HTERT RPE-1 (cell line): ENCODE measurements around the gene MIPOL1.
"Not testable (repeated sequence)": the region's sequence is repeated elsewhere in the genome, so short reads cannot be mapped to it uniquely, and the experiment has no call there.

Source experiments
- in situ Hi-C: fragments of 300-500 bp; cut with MboI; formaldehyde crosslinking; loops from 4 replicates; pipeline ENCODE4 v1.14.3; 2020; ENCODE audit warnings: low sequenced_read_pairs

MIPOL1 gene, protein sequence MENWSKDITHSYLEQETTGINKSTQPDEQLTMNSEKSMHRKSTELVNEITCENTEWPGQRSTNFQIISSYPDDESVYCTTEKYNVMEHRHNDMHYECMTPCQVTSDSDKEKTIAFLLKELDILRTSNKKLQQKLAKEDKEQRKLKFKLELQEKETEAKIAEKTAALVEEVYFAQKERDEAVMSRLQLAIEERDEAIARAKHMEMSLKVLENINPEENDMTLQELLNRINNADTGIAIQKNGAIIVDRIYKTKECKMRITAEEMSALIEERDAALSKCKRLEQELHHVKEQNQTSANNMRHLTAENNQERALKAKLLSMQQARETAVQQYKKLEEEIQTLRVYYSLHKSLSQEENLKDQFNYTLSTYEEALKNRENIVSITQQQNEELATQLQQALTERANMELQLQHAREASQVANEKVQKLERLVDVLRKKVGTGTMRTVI

DNA sequence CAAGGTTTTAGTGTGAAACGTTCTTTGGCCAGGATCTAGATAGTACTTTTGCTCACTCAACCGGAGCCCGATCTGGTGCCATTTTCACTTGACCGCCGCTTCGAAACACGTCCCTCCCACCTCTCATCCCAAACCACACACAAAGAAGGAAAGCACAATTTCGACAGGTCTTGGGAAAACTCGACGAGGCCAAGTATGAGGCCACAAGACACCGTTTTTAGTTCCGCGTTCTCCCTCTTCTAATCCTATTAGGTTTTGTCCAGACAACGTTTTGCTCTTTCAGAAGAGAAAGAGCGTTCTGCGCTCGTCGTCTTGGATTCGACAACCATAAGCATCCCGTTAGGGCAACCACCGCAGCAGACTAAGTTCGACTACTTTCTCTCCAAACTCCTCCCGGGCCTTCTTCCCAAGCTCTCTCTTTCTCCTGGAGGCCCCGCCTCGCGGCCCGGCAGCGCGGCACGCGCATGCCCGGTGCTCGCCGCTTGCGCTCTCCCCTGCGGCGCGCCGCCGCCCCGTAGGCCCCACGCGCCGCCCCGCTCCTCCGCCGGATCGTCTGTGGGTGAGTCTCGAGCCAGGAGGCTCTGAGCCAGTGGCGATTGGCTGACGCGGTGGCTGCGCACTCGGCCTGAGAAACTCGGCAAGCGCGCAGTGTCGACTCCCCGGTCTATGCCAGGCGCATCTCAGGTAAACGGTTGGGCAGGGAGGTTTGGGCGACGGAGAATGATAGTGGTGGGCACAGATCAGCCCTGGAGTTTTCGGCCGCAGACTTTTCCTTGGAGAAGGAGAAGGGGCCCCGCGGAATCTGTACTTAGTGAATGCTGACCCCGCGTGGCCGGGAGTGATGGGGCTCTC lies at the start of gene MIPOL1:
Gene MIPOL1, plus strand, starts transcription at position 517 of the 852 bp plus-strand sequence. CDS start 49,952 bp downstream, outside the sequence.
- in situ Hi-C loops: no loop called here

DNA sequence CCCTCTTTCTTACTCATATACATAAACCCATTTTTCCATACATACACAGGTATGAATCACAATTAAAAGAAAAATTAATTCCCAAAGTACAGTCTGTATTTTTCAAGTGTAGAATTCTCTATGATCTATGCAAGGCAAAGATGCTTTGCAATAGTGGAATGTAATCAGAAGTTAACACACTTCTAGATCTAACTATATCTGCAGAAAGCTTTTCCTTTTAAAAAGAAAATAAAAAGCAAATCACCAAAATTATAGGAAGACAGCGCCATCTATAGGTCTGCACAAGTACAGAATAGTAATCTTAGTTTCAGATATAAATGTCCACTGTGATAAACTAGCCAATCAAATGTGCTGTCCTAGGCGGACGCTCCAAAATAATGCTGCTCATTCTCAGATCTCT lies 47.3 kb upstream of the MIPOL1 start:
- in situ Hi-C loops: no loop called here

DNA sequence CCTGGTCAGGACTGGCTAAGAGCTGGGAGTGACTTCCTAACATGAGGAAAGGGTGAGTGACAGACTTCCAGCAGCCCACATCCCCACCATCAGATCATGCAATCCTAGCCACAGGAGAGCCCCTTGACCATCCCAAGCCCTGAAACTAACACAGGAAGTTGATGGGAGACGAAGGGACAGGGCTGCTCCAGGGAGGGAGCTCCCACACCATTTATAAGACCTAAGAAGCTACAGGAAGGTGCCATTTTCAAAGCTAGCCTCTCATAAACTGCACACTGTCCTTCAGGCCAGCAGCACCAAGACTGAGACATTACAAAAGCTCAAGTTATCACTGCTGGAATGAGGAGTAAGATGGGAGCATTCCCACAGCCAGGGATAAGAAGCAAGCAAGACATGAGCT lies 44.7 kb upstream of the MIPOL1 start:
- in situ Hi-C loops: no loop called here

GRCh38 chr14:37153483-37153882 lies 44.3 kb upstream of the MIPOL1 start:
- in situ Hi-C loops: no loop called here

DNA sequence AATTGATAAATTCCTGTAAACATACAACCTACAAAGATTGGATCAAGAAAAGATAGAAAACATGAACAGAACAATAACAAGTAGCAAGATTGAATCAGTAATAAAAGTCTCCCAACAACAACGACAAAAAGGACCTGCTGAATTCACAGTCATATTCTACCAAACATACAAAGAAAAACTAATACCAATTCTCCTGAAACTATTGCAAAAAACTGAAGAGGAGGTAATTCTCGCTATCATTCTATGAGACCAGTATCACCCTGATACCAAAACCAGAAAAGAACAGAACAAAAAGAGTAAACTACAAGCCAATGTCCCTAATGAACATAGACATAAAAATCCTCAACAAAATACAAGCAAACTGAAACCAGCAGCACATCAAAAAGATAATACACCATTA lies 39.8 kb upstream of the MIPOL1 start:
- in situ Hi-C loops: no loop called here

- in situ Hi-C loops: not testable (repeated sequence)
Measured at GRCh38 chr14:37162307-37162706, 35.4 kb upstream of the MIPOL1 start.

DNA sequence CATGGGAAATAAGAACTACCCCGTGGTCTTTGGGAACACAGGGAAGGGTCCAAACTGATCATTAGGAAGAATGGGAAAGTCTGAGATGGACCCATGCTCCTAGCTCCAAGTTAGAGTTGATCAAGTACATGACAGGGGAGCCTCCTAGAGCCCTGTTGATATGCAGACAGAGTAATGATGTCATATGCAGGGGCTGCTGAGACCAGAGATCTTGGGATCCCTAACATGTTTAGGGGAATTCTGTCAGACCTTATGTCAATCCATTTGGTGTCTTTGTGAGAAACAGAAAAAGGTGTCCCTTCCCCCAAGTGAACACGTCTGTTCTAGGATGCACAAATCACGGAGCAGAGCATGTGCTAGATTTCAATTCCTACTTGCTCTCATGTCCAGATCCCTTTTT lies 31.9 kb upstream of the MIPOL1 start:
- in situ Hi-C loops: no loop called here

- in situ Hi-C loops: no loop called here
Measured at GRCh38 chr14:37167151-37168047, 30.3 kb upstream of the MIPOL1 start.

- in situ Hi-C loops: no loop called here
Measured at GRCh38 chr14:37168721-37169120, 29.0 kb upstream of the MIPOL1 start.

GRCh38 chr14:37170237-37170636 lies 27.5 kb upstream of the MIPOL1 start:
- in situ Hi-C loops: no loop called here

- in situ Hi-C loops: no loop called here
Measured at GRCh38 chr14:37170993-37171392, 26.7 kb upstream of the MIPOL1 start.

- in situ Hi-C loops: no loop called here
Measured at GRCh38 chr14:37171678-37172023, 26.1 kb upstream of the MIPOL1 start.

- in situ Hi-C loops: no loop called here
Measured at GRCh38 chr14:37172024-37172869, 25.5 kb upstream of the MIPOL1 start, which contains the start of gene SLC25A21. Gene SLC25A21 (minus strand): TSS chr14:37172606.

GRCh38 chr14:37172936-37173614 lies 24.7 kb upstream of the MIPOL1 start:
- in situ Hi-C loops: no loop called here

DNA sequence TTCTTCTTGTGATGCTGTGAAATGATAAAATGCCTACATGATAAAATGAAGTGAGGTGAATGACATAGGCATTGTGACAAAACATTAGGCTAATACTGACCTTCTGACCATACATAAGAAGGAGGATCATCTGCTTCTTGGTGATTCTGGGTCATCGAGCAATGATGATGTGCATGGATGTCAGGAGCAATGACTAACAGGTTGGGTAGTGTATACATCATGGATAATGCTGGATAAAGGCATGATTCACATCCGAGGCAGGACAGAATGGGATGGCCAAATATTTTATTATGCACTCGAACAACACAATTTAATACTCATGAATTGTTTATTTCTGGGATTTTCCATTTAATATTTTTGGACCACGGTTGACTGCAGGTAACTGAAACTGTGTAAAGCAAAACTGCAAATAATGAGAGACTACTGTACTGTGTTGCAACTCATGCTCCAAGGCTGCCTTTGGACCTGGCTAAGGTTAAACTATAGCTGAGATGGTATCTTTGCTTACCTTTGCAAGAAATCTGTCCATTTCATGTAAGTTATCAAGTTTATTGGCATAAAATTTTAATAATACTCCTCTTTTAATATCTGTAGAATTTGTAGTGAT lies 17.7 kb upstream of the MIPOL1 start:
- in situ Hi-C loops: no loop called here

DNA sequence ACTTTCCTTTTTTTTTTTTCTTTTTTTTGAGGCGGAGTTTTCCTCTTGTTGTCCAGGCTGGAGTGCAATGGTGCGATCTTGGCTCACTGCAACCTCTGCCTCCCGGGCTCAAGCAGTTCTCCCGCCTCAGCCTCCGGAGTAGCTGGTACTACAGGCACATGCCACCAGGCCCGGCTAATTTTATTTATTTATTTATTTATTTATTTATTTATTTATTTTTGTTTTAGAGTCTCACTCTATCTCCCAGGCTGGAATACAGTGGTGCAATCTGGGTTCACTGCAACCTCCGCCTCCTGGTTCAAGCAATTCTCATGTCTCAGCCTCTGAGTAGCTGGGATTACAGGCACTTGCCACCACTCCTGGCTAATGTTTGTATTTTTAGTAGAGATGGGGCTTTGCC lies 16.9 kb upstream of the MIPOL1 start:
- in situ Hi-C loops: not testable (repeated sequence)

GRCh38 chr14:37181441-37181840 lies 16.3 kb upstream of the MIPOL1 start:
- in situ Hi-C loops: no loop called here

- in situ Hi-C loops: not testable (repeated sequence)
Measured at GRCh38 chr14:37184520-37184919, 13.2 kb upstream of the MIPOL1 start.

- in situ Hi-C loops: no loop called here
Measured at GRCh38 chr14:37185670-37186069, 12.1 kb upstream of the MIPOL1 start.
